Endometrial microvascular endothelial cells (primary cell): ENCODE measurements around the gene OGFOD1. TPM values are rescaled to one million over a fixed set of nuclear protein-coding genes. Genes with fewer than 3 reads are reported as not detected.

ENCODE experiments used
- in situ Hi-C: cut with HindIII; loops from 2 replicates; pipeline ENCODE4 v1.10.0; 2017; ENCODE audit warnings: low sequenced_read_pairs, low pct_unique_long_range_greater_than_20kb; ENCODE audit errors: inconsistent ontology term
- total RNA-seq: library from RNA; depleted of rRNA; stranded (reverse); fragments of >200 nt; gene quantifications from one replicate; pipeline ENCODE4 v1.2.3, GENCODE V29; 2015; ENCODE audit errors: inconsistent ontology term

OGFOD1 gene
- total RNA-seq, 1 donor from 2014 or later, result 99.2 TPM

- in situ Hi-C loops, result no loop called here
Observed at GRCh38 chr16:56424791-56425438, 26.4 kb upstream of the OGFOD1 start.

GRCh38 chr16:56425439-56425832 is 25.9 kb upstream of the OGFOD1 start, which contains the start of gene AMFR:
TSS of gene AMFR (minus strand) at chr16:56425545. CDS start at chr16:56425327, 218 bp downstream.
- in situ Hi-C loops, result no loop called here

- in situ Hi-C loops, result no loop called here
Observed at GRCh38 chr16:56426585-56426984, 24.8 kb upstream of the OGFOD1 start.

GRCh38 chr16:56428091-56428490 is 23.3 kb upstream of the OGFOD1 start:
- in situ Hi-C loops, result no loop called here

GRCh38 chr16:56436258-56436657 is 15.1 kb upstream of the OGFOD1 start:
- in situ Hi-C loops, result no loop called here

GRCh38 chr16:56438038-56438437 is 13.3 kb upstream of the OGFOD1 start:
- in situ Hi-C loops, result no loop called here

GRCh38 chr16:56447286-56447685 is 4.1 kb upstream of the OGFOD1 start:
- in situ Hi-C loops, result no loop called here

- in situ Hi-C loops, result no loop called here
Observed at GRCh38 chr16:56448005-56448404, 3.3 kb upstream of the OGFOD1 start.

GRCh38 chr16:56450275-56450985 is 924 bp upstream of the OGFOD1 start:
- in situ Hi-C loops, result no loop called here

- in situ Hi-C loops, result no loop called here
Observed at GRCh38 chr16:56451753-56452689, 667 bp downstream of the OGFOD1 start.

GRCh38 chr16:56457927-56458470 is 6.6 kb downstream of the OGFOD1 start:
- in situ Hi-C loops, result no loop called here

- in situ Hi-C loops, result no loop called here
Observed at GRCh38 chr16:56460101-56460500, 8.7 kb downstream of the OGFOD1 start.

- in situ Hi-C loops, result no loop called here
Observed at GRCh38 chr16:56462064-56462796, 10.9 kb downstream of the OGFOD1 start.

- in situ Hi-C loops, result no loop called here
Observed at GRCh38 chr16:56463153-56463552, 11.8 kb downstream of the OGFOD1 start.

GRCh38 chr16:56466344-56466743 is 15.0 kb downstream of the OGFOD1 start:
- in situ Hi-C loops, result no loop called here

- in situ Hi-C loops, result no loop called here
Observed at GRCh38 chr16:56468800-56469199, 17.4 kb downstream of the OGFOD1 start.

GRCh38 chr16:56469748-56470147 is 18.4 kb downstream of the OGFOD1 start:
- in situ Hi-C loops, result no loop called here

- in situ Hi-C loops, result no loop called here
Observed at GRCh38 chr16:56470232-56470631, 18.9 kb downstream of the OGFOD1 start.

- in situ Hi-C loops, result no loop called here
Observed at GRCh38 chr16:56470666-56471065, 19.3 kb downstream of the OGFOD1 start.
